Activated T-cell treated with anti-CD3 and anti-CD28 coated beads, Interleukin-2, amount 50 U/mL, for 72 hours (primary cell): ENCODE data around the gene EPHA4. TPM values are rescaled to one million over a fixed set of nuclear protein-coding genes. Genes with fewer than 3 reads are reported as not detected.

Experiments
- ATAC-seq, 2 donors: fragments of 150-1000 bp; cut with Tn5 transposase; replicated peaks in 1 of 2; 2 replicates each; pipeline ENCODE4 v1.10.0; 2021; ENCODE audit warnings: moderate library complexity in 2 of 2, mild to moderate bottlenecking in 1 of 2
- DNase-seq, 2 donors: peaks; one replicate each; pipeline ENCODE4 v3.0.0; 2021 to 2022; ENCODE audit warnings: mixed read lengths in 1 of 2
- H3K27ac Mint-ChIP-seq: one replicate; pipeline ENCODE4 v1.8.0; 2022; ENCODE audit warnings: mild to moderate bottlenecking, moderate library complexity, mixed read lengths
- H3K27me3 Mint-ChIP-seq: one replicate; pipeline ENCODE4 v1.8.0; 2022; ENCODE audit warnings: low read depth, mixed read lengths
- H3K36me3 Mint-ChIP-seq, 2 donors: one replicate each; pipeline ENCODE4 v1.8.0; 2022; ENCODE audit warnings: mixed read lengths in 2 of 2, mild to moderate bottlenecking in 1 of 2; ENCODE audit not compliant: insufficient read depth in 2 of 2
- H3K4me1 Mint-ChIP-seq: one replicate; pipeline ENCODE4 v1.8.0; 2022; ENCODE audit warnings: low read depth, mixed read lengths
- H3K4me3 Mint-ChIP-seq, 2 donors: one replicate each; pipeline ENCODE4 v1.8.0; 2022; ENCODE audit warnings: mild to moderate bottlenecking in 2 of 2, mixed read lengths in 2 of 2, moderate library complexity in 2 of 2
- H3K9me3 Mint-ChIP-seq, 2 donors: one replicate each; pipeline ENCODE4 v1.8.0; 2022; ENCODE audit warnings: mixed read lengths in 2 of 2
- total RNA-seq, 2 donors: library from RNA; stranded (reverse); gene quantifications; one replicate each; pipeline ENCODE4 v1.2.3, GENCODE V29; 2022

Gene EPHA4
- total RNA-seq, 2 donors from 2014 or later = 3.4 to 6.6 TPM

DNA sequence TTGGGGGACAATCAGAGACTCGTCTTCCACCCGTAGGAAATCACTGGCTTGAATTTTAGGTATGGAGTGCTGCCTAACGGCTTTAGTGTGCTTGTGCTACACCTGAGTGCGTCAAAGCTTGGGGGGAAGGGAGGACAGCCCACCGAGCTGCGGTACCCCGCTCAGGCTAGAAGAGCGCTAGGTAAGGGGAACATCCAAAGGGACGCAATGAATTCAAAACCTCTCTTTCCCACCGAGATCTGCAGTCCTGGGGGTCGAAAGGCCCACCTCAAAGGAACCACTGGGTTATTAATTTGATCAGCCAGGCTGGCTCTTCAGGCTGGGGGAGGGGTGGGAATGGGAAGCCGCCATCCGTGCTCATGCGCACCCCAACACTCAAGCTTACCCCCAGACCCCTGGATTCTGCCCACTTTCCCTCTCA lies 2.7 kb downstream of the EPHA4 start:
- H3K9me3 Mint-ChIP-seq = no peaks in the 10 kb centered on the region
- ATAC-seq (no peak), DNase-seq (no peak)
- H3K36me3 Mint-ChIP-seq = peaks cover 5 to 8% of the 10 kb centered on the region in 2 donors
- H3K4me3 Mint-ChIP-seq = peak overlapping the region in 1 of 2 donors; percentile 20
- peaks cover 21% of the 10 kb centered on the region for H3K4me1 Mint-ChIP-seq
- peaks cover 43% of the 10 kb centered on the region for H3K27me3 Mint-ChIP-seq
- H3K27ac Mint-ChIP-seq = no peak overlapping the region

GRCh38 chr2:221568299-221568698 lies 3.8 kb downstream of the EPHA4 start:
- no peak overlapping the region for H3K27ac Mint-ChIP-seq
- no peak for DNase-seq
- H3K27me3 Mint-ChIP-seq = peaks cover 33% of the 10 kb centered on the region
- H3K4me1 Mint-ChIP-seq = peaks cover 11% of the 10 kb centered on the region
- H3K36me3 Mint-ChIP-seq = peaks cover 5 to 8% of the 10 kb centered on the region in 2 donors
- ATAC-seq = no peak
- H3K4me3 Mint-ChIP-seq = no peak overlapping the region
- H3K9me3 Mint-ChIP-seq = no peaks in the 10 kb centered on the region

DNA sequence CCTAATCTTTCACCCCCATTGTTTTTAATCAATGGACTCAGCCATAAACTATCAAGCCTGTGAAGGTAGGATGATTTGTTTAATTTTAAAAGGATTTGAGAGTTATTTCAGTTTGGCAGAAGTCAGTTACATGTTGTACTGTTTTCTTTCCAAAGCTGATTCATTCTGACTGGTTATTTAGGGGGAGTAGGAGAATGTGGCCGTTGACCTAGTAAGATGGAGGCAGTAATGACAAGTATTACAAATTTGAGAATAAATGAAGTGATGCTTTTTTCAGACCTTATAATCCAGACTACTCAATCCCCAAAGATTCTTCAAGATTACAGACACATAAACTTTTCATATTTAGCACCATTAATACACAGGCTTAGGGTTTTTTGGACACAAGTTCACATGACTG lies 4.3 kb downstream of the EPHA4 start:
- no peak for ATAC-seq
- Mint-ChIP-seq H3K9me3 (no peaks in the 10 kb centered on the region), H3K27ac (no peak overlapping the region), H3K4me1 (peaks cover 11% of the 10 kb centered on the region), H3K36me3 (peaks cover 5 to 8% of the 10 kb centered on the region in 2 donors), H3K4me3 (no peak overlapping the region), H3K27me3 (peaks cover 37% of the 10 kb centered on the region)
- DNase-seq = no peak

DNA sequence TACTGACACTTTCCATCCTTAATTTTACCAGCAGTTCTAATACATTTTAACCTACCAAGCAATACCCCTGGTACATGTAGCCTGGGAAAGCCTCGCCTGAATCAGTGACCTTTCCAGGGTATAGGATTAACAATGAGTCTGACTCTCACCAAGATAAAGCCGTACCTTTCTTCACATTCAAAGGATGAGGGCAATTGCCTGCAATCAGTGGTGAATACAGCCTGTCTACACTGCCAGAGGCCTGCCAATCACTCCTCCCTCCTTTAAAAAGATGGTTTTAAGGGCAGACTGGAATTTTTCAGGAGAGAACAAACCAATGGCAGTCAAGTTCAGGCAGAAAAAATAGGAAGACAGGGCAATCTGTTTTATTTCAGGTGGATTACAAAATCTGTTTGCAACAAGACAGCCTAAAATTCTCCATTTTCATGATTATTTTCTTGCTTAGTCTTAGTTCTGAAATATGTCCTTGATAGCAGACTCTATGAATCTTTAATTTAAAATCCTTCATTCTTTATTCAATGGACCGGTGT lies 4.8 kb downstream of the EPHA4 start:
- Mint-ChIP-seq H3K4me1 (peaks cover 11% of the 10 kb centered on the region), H3K36me3 (peaks cover 5 to 8% of the 10 kb centered on the region in 2 donors), H3K27me3 (peaks cover 37% of the 10 kb centered on the region), H3K9me3 (no peaks in the 10 kb centered on the region), H3K4me3 (no peak overlapping the region), H3K27ac (no peak overlapping the region)
- DNase-seq (no peak), ATAC-seq (no peak)

- Mint-ChIP-seq H3K27me3 (peaks cover 9% of the 10 kb centered on the region), H3K36me3 (no peaks in the 10 kb centered on the region), H3K4me3 (no peak overlapping the region), H3K9me3 (no peaks in the 10 kb centered on the region), H3K4me1 (no peaks in the 10 kb centered on the region), H3K27ac (no peak overlapping the region)
- no peak for ATAC-seq
- DNase-seq = no peak
These were observed 8.7 kb downstream of the EPHA4 start for GRCh38 chr2:221563270-221563985.

GRCh38 chr2:221562226-221562625 lies 9.9 kb downstream of the EPHA4 start:
- no peaks in the 10 kb centered on the region for H3K9me3 Mint-ChIP-seq

DNA sequence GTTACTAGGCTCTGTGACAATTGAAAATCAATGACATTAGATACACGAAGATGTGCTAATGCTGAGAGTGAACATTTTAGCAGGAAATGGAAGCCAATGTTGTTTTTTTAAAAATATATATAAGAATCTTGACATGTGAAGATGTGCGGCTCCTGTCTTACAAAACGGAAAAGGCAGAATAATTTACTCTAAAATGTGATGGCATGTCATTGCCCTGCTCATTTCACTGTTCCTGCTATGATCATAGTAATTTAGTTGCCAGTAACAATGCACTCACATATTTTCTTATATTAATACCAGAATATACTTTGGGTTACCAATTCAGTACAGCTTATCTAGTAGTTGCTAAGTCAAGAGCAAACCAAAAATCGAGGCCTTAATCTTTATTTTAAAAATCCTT lies 10.3 kb downstream of the EPHA4 start:
- Mint-ChIP-seq H3K4me3 (no peak overlapping the region), H3K36me3 (no peaks in the 10 kb centered on the region), H3K9me3 (no peaks in the 10 kb centered on the region), H3K27ac (no peak overlapping the region), H3K4me1 (no peaks in the 10 kb centered on the region), H3K27me3 (peaks cover 5% of the 10 kb centered on the region)
- DNase-seq (no peak), ATAC-seq (no peak)

More at GRCh38 chr2:221562226-221562625, 9.9 kb downstream of the EPHA4 start:
- Mint-ChIP-seq H3K4me3 (no peak overlapping the region), H3K27ac (no peak overlapping the region), H3K36me3 (no peaks in the 10 kb centered on the region), H3K4me1 (no peaks in the 10 kb centered on the region), H3K27me3 (peaks cover 5% of the 10 kb centered on the region)
- DNase-seq (no peak), ATAC-seq (no peak)

- no peak overlapping the region for H3K4me3 Mint-ChIP-seq
- peaks cover 8% of the 10 kb centered on the region for H3K4me1 Mint-ChIP-seq
- no peak for ATAC-seq
- no peak for DNase-seq
- no peak overlapping the region for H3K27ac Mint-ChIP-seq
- H3K9me3 Mint-ChIP-seq = no peaks in the 10 kb centered on the region
- peaks cover 5% of the 10 kb centered on the region for H3K27me3 Mint-ChIP-seq
- no peaks in the 10 kb centered on the region for H3K36me3 Mint-ChIP-seq
These were observed 12.1 kb downstream of the EPHA4 start for GRCh38 chr2:221559991-221560390.

DNA sequence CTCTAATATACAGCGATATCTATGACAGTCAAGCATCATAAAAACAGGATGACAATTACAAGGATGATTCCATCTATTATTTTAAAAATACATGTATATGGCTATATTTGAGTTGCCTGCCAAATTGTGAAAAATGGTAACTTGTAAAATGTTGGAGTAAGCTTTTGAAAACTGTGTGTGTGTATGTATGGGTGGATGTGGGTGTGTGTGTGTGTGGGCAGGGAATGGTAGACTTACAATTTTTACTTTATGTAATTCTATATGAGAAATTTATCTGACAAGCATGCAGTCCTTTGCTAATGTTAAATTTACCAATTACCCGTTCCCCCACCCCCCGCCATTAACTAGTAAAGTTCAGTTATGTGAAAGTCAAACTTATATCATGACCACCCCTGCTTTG lies 14.0 kb downstream of the EPHA4 start:
- Mint-ChIP-seq H3K27me3 (peaks cover 4% of the 10 kb centered on the region), H3K27ac (no peak overlapping the region), H3K36me3 (no peaks in the 10 kb centered on the region), H3K4me1 (peaks cover 8% of the 10 kb centered on the region), H3K4me3 (no peak overlapping the region), H3K9me3 (no peaks in the 10 kb centered on the region)
- DNase-seq (no peak), ATAC-seq (no peak)

DNA sequence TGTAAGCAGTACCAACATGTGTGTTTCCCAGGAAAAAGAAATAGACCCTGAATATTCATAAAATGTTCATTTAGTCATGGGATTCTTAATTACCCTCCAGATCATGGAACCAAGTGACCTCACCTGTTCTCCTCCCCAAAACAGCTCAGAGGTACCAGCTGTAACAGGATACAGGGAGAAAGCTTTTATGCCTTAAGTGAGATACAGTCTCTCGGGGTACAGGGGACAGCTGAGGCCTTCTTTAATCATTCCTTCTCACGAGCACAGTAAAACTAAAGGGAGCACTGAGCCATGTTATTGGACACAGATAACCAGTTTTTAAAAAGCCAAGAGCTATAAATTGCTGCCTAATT lies 16.6 kb downstream of the EPHA4 start:
- no peaks in the 10 kb centered on the region for H3K36me3 Mint-ChIP-seq
- H3K4me1 Mint-ChIP-seq = peaks cover 8% of the 10 kb centered on the region
- ATAC-seq (peak; percentile 22 to 59), DNase-seq (no peak)
- no peaks in the 10 kb centered on the region for H3K27me3 Mint-ChIP-seq
- H3K27ac Mint-ChIP-seq = peak overlapping the region; percentile 93
- peak overlapping the region; percentile 62 to 89 for H3K4me3 Mint-ChIP-seq
- no peaks in the 10 kb centered on the region for H3K9me3 Mint-ChIP-seq

DNA sequence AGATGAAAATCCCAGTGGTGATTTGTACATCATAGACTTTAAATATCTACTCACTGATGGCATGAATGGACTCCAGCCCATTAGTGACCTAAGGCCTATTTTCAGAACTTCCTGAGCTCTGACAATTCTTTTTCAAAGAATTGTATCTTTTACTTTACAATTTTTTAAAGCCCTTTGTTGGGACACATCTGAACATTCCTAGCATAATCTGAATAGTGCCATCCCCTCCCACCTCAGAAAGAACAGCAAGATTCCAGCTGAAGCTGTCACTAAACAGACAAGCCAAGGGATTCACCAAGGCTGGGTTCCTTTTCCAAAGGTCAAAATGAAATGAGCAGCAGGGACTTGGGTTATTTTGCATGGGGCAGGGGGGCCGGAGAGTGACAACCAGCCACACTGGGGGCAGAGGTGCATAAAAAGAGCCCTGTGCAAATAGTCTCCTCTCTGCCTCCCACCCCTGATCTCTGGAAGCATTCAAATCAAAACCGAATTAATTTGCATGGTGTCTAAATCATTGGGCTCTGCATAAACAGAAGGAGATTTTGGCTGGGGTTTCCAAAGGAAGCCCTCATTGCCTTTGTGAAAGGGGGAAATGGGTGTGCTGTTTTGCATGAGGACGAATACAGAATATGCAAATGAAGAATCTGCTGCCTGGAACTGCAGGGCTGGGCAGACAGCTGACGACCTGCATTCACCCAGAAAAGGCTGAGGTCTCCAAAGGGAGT lies 17.2 kb downstream of the EPHA4 start:
- DNase-seq (peak in 1 of 2 donors; percentile 21), ATAC-seq (peak; percentile 46 to 90)
- Mint-ChIP-seq H3K4me1 (peaks cover 8% of the 10 kb centered on the region), H3K9me3 (no peaks in the 10 kb centered on the region), H3K4me3 (peak overlapping the region; percentile 62 to 89), H3K27me3 (no peaks in the 10 kb centered on the region), H3K36me3 (no peaks in the 10 kb centered on the region), H3K27ac (peak overlapping the region; percentile 93)

- Mint-ChIP-seq H3K9me3 (no peaks in the 10 kb centered on the region), H3K4me3 (no peak overlapping the region), H3K36me3 (no peaks in the 10 kb centered on the region), H3K27ac (no peak overlapping the region), H3K4me1 (peaks cover 14% of the 10 kb centered on the region), H3K27me3 (no peaks in the 10 kb centered on the region)
- DNase-seq (no peak), ATAC-seq (no peak)
These were observed 18.8 kb downstream of the EPHA4 start for GRCh38 chr2:221553333-221553732.

GRCh38 chr2:221552291-221552690 lies 19.8 kb downstream of the EPHA4 start:
- Mint-ChIP-seq H3K27me3 (no peaks in the 10 kb centered on the region), H3K4me3 (no peak overlapping the region), H3K36me3 (no peaks in the 10 kb centered on the region), H3K27ac (no peak overlapping the region), H3K4me1 (peaks cover 14% of the 10 kb centered on the region), H3K9me3 (no peaks in the 10 kb centered on the region)
- no peak for DNase-seq
- no peak for ATAC-seq
